Measurements from ENCODE around the gene MAD1L1.

Gene MAD1L1

GRCh38 chr7:2001601-2002442, 230.9 kb downstream of the MAD1L1 start:
- Histone ChIP-seq H3K27ac (ENCODE audit: low read depth, low read length) (no peak overlapping the region), H3F3A (ENCODE audit: control insufficient read depth, insufficient read depth) (no peaks in the 10 kb centered on the region), H3K4me2 (ENCODE audit: low read length) (no peak overlapping the region), H3K79me2 (ENCODE audit: control insufficient read depth, low read length) (no peaks in the 10 kb centered on the region), H3K4me1 (ENCODE audit: control insufficient read depth, low read length) (peaks cover 24% of the 10 kb centered on the region), H3K9me2 (replicated peaks; ENCODE audit: control insufficient read depth, low read length) (no peaks in the 10 kb centered on the region), H3K4me3 (ENCODE audit: low read length) (no peak overlapping the region), H3K9me3 (ENCODE audit: control insufficient read depth, insufficient read depth, low read length) (no peaks in the 10 kb centered on the region), H4K20me1 (ENCODE audit: control insufficient read depth, insufficient read depth, low read depth, low read length) (no peaks in the 10 kb centered on the region), H3K27me3 (ENCODE audit: control insufficient read depth, low read length) (no peaks in the 10 kb centered on the region), H3K36me3 (ENCODE audit: control insufficient read depth, low read length) (peaks cover 4% of the 10 kb centered on the region)
- TF ChIP-seq EZH2phosphoT487 (IDR thresholded peaks at IDR 0.05; ENCODE audit: borderline replicate concordance, low read length) (no peak), CTCF (IDR thresholded peaks at IDR 0.05; ENCODE audit: low read depth, low read length, poor library complexity, severe bottlenecking) (no peak)

GRCh38 chr7:2000746-2001321, 231.9 kb downstream of the MAD1L1 start:
- H3K9me3 ChIP-seq (ENCODE audit: control insufficient read depth, insufficient read depth, low read length), result no peaks in the 10 kb centered on the region
- no peaks in the 10 kb centered on the region for H3K9me2 ChIP-seq (replicated peaks; ENCODE audit: control insufficient read depth, low read length)
- H3K79me2 ChIP-seq (ENCODE audit: control insufficient read depth, low read length), result no peaks in the 10 kb centered on the region
- TF ChIP-seq CTCF (IDR thresholded peaks at IDR 0.05; ENCODE audit: low read depth, low read length, poor library complexity, severe bottlenecking) (no peak), EZH2phosphoT487 (IDR thresholded peaks at IDR 0.05; ENCODE audit: borderline replicate concordance, low read length) (no peak)
- H3F3A ChIP-seq (ENCODE audit: control insufficient read depth, insufficient read depth), result no peaks in the 10 kb centered on the region
- H3K4me2 ChIP-seq (ENCODE audit: low read length), result no peak overlapping the region
- no peak overlapping the region for H3K27ac ChIP-seq (ENCODE audit: low read depth, low read length)
- peaks cover 14% of the 10 kb centered on the region for H3K4me1 ChIP-seq (ENCODE audit: control insufficient read depth, low read length)
- H3K27me3 ChIP-seq (ENCODE audit: control insufficient read depth, low read length), result no peaks in the 10 kb centered on the region
- no peak overlapping the region for H3K4me3 ChIP-seq (ENCODE audit: low read length)
- H3K36me3 ChIP-seq (ENCODE audit: control insufficient read depth, low read length), result peaks cover 4% of the 10 kb centered on the region
- no peaks in the 10 kb centered on the region for H4K20me1 ChIP-seq (ENCODE audit: control insufficient read depth, insufficient read depth, low read depth, low read length)

GRCh38 chr7:2000153-2000687, 232.5 kb downstream of the MAD1L1 start:
- no peaks in the 10 kb centered on the region for H4K20me1 ChIP-seq (ENCODE audit: control insufficient read depth, insufficient read depth, low read depth, low read length)
- H3K9me3 ChIP-seq (ENCODE audit: control insufficient read depth, insufficient read depth, low read length), result no peaks in the 10 kb centered on the region
- H3K4me3 ChIP-seq (ENCODE audit: low read length), result no peak overlapping the region
- H3K9me2 ChIP-seq (replicated peaks; ENCODE audit: control insufficient read depth, low read length), result no peaks in the 10 kb centered on the region
- H3F3A ChIP-seq (ENCODE audit: control insufficient read depth, insufficient read depth), result no peaks in the 10 kb centered on the region
- no peak overlapping the region for H3K27ac ChIP-seq (ENCODE audit: low read depth, low read length)
- no peak overlapping the region for H3K4me2 ChIP-seq (ENCODE audit: low read length)
- H3K27me3 ChIP-seq (ENCODE audit: control insufficient read depth, low read length), result no peaks in the 10 kb centered on the region
- TF ChIP-seq CTCF (IDR thresholded peaks at IDR 0.05; ENCODE audit: low read depth, low read length, poor library complexity, severe bottlenecking), result no peak
- no peak for TF ChIP-seq EZH2phosphoT487 (IDR thresholded peaks at IDR 0.05; ENCODE audit: borderline replicate concordance, low read length)
- H3K4me1 ChIP-seq (ENCODE audit: control insufficient read depth, low read length), result peaks cover 8% of the 10 kb centered on the region
- H3K79me2 ChIP-seq (ENCODE audit: control insufficient read depth, low read length), result no peaks in the 10 kb centered on the region
- peaks cover 4% of the 10 kb centered on the region for H3K36me3 ChIP-seq (ENCODE audit: control insufficient read depth, low read length)
